ENCODE results near the gene SRSF10. TPM values are rescaled to one million over a fixed set of nuclear protein-coding genes. Genes with fewer than 3 reads are reported as not detected.
A peak's percentile ranks its signal among the peaks of the same experiment; 100 is the strongest.

Gene SRSF10
- total and polyA plus RNA-seq, 9 of the 15 experiments (the other 6 are each of a cell fraction or from before 2014, with no cell fraction given), result 154 to 264 (median 205) TPM

DNA sequence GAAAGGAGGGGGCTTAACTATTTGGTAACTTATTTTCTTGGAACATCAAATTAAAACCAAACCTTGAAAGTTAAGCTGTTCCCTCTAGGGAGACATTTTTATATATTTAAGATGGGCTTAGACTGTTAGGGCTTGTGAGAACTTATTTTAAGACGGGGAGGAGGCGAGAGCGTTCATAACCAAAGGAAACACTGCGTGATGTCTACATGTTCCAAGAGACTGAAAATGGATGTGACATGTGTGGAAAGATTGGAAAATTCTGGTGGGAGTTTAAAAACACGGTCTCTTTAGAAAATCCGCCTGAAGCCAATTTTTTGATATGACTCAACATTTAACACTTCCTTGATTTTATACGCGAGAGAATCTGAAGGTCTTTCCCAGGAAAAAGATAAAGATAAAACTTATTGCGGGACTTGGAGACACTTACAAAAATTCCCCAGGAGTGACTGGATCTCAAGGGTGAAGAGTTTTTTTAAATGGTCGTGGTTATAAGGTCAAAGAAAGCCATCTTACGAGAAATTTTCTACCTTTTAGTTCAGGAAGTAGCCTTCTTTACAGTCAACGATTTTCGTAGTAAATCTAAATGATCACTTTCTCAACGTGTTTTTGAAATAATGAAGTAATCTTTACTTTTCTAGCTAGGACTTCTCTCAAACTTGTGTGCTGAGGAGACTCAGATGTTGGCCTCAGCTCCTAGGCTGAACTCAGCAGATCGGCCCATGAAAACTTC, 19.7 kb downstream of the SRSF10 start (continued):
- TF ChIP-seq CTBP1 (IDR thresholded peaks at IDR 0.05; ENCODE audit: borderline replicate concordance), result no peak
- TF ChIP-seq GABPB2 (CRISPR knock-in tag; conservative IDR thresholded peaks at IDR 0.05), result no peak
- TF ChIP-seq RBM39 (optimal IDR thresholded peaks at IDR 0.05; ENCODE audit: low read depth, low read length), result no peak
- TF ChIP-seq ZKSCAN1 (IDR thresholded peaks at IDR 0.05; ENCODE audit: low read depth, low read length), result no peak
- no peak for TF ChIP-seq POU5F1 (IDR thresholded peaks at IDR 0.05; ENCODE audit: borderline replicate concordance, low read depth, low read length, partially characterized antibody)
- no peak for TF ChIP-seq SAFB (IDR thresholded peaks at IDR 0.05; ENCODE audit: borderline replicate concordance, low read depth, low read length)
- no peak for TF ChIP-seq ZNF695 (CRISPR knock-in tag; IDR thresholded peaks at IDR 0.05)
- TF ChIP-seq THRAP3 (IDR thresholded peaks at IDR 0.05; ENCODE audit: borderline replicate concordance), result no peak
- TF ChIP-seq GTF2E2 (tag; IDR thresholded peaks at IDR 0.05), result no peak
- TF ChIP-seq MED1 (CRISPR knock-in tag; IDR thresholded peaks at IDR 0.05; ENCODE audit: borderline replicate concordance), result no peak
- TF ChIP-seq RBBP5 (IDR thresholded peaks at IDR 0.05; ENCODE audit: borderline replicate concordance, insufficient read depth, low read length, poor library complexity, severe bottlenecking), result no peak
- TF ChIP-seq DPF2 (IDR thresholded peaks at IDR 0.05), result no peak
- TF ChIP-seq NFXL1 (CRISPR knock-in tag; IDR thresholded peaks at IDR 0.05), result no peak
- TF ChIP-seq, protein P1, sequence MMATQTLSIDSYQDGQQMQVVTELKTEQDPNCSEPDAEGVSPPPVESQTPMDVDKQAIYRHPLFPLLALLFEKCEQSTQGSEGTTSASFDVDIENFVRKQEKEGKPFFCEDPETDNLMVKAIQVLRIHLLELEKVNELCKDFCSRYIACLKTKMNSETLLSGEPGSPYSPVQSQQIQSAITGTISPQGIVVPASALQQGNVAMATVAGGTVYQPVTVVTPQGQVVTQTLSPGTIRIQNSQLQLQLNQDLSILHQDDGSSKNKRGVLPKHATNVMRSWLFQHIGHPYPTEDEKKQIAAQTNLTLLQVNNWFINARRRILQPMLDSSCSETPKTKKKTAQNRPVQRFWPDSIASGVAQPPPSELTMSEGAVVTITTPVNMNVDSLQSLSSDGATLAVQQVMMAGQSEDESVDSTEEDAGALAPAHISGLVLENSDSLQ (IDR thresholded peaks at IDR 0.05), result no peak
- TF ChIP-seq, protein P2, sequence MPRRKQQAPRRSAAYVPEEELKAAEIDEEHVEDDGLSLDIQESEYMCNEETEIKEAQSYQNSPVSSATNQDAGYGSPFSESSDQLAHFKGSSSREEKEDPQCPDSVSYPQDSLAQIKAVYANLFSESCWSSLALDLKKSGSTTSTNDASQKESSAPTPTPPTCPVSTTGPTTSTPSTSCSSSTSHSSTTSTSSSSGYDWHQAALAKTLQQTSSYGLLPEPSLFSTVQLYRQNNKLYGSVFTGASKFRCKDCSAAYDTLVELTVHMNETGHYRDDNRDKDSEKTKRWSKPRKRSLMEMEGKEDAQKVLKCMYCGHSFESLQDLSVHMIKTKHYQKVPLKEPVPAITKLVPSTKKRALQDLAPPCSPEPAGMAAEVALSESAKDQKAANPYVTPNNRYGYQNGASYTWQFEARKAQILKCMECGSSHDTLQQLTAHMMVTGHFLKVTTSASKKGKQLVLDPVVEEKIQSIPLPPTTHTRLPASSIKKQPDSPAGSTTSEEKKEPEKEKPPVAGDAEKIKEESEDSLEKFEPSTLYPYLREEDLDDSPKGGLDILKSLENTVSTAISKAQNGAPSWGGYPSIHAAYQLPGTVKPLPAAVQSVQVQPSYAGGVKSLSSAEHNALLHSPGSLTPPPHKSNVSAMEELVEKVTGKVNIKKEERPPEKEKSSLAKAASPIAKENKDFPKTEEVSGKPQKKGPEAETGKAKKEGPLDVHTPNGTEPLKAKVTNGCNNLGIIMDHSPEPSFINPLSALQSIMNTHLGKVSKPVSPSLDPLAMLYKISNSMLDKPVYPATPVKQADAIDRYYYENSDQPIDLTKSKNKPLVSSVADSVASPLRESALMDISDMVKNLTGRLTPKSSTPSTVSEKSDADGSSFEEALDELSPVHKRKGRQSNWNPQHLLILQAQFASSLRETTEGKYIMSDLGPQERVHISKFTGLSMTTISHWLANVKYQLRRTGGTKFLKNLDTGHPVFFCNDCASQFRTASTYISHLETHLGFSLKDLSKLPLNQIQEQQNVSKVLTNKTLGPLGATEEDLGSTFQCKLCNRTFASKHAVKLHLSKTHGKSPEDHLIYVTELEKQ (CRISPR knock-in tag; IDR thresholded peaks at IDR 0.05), result no peak
- TF ChIP-seq MEF2D (tag; conservative IDR thresholded peaks at IDR 0.05; ENCODE audit: low read depth), result no peak
- no peak for TF ChIP-seq HEY1 (CRISPR knock-in tag; IDR thresholded peaks at IDR 0.05; ENCODE audit: borderline replicate concordance)
- TF ChIP-seq, protein P3, sequence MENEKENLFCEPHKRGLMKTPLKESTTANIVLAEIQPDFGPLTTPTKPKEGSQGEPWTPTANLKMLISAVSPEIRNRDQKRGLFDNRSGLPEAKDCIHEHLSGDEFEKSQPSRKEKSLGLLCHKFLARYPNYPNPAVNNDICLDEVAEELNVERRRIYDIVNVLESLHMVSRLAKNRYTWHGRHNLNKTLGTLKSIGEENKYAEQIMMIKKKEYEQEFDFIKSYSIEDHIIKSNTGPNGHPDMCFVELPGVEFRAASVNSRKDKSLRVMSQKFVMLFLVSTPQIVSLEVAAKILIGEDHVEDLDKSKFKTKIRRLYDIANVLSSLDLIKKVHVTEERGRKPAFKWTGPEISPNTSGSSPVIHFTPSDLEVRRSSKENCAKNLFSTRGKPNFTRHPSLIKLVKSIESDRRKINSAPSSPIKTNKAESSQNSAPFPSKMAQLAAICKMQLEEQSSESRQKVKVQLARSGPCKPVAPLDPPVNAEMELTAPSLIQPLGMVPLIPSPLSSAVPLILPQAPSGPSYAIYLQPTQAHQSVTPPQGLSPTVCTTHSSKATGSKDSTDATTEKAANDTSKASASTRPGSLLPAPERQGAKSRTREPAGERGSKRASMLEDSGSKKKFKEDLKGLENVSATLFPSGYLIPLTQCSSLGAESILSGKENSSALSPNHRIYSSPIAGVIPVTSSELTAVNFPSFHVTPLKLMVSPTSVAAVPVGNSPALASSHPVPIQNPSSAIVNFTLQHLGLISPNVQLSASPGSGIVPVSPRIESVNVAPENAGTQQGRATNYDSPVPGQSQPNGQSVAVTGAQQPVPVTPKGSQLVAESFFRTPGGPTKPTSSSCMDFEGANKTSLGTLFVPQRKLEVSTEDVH (IDR thresholded peaks at IDR 0.05; ENCODE audit: low read depth, partially characterized antibody), result peak; percentile 38
- TF ChIP-seq ETV6 (IDR thresholded peaks at IDR 0.05; ENCODE audit: borderline replicate concordance in 1 of 2, low read depth in 2 of 2, low read length in 1 of 2), result no peak
- no peak for TF ChIP-seq ETV6 (CRISPR knock-in tag; IDR thresholded peaks at IDR 0.05; ENCODE audit: borderline replicate concordance)

All from K562 (cell line).